Activated effector memory CD4-positive, alpha-beta T cell treated with Interleukin-2 at 50 U/mL for 16 hours (primary cell): ENCODE data around the gene OTUD7B.

Source experiments
- DNase-seq: peaks from one replicate; pipeline ENCODE4 v3.0.0-alpha.2; 2020

OTUD7B gene

DNA sequence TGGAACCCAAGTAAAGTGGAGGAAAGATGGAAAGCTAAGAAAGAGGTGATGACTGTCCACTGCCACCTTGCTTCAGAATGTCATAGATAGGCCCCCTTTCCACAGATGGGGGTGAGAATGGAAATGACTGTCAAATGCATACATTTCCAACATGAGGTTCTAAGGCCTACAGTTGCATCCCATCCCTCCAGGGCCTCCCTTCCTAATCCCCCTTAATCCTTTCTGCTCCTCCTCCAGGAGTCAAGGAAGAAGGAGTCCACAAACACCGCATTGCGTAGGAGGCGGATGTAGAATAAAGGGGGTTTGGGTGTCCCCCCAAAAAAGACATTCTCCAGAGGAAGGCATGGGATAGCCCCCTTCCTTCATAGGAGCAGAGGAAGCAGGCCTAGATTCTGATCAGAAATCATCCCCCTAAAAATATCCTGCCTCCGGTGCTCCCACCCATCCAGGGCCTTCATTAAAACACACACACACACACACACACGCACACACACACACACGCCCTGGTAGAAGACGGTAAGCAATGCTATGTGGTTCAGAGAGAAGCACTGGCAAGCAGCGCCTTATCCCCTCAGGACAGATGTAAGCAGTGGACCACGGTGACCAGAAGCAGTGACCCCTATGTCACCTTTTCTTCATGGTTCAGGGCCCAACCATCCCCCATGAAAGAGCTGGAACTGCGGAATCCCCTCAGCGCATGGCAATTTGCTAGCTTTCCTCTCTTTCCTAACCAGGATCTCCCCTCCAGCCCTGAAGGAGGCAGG, 94.9 kb downstream of the OTUD7B start:
- DNase-seq = no peak

- no peak for DNase-seq
Observed at GRCh38 chr1:149914545-149914944, 96.0 kb downstream of the OTUD7B start.

DNA sequence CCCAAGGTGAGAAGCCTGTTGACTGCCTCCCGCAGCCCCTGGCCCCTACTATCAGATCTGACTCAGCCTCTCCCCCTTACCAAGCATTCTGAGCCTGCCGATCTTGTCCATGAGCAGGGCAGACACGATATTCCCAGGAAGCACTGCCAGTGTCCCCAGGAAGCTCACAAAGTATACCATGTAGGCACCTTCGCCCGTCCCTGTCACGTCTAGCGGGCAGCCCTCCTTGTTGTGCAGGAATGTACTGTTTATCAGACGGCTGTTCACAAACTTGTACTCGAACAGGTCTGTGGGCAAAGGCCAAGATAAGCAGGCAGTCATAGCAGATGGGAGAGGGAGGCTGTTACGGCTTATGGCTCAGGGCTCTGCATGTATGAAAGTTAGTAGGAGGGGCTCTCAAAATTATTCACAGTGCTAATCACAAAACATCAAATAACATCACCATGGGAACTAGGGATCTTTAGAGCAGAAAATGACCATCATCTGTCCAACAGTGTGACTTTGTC, 103.9 kb downstream of the OTUD7B start:
- no peak for DNase-seq

DNA sequence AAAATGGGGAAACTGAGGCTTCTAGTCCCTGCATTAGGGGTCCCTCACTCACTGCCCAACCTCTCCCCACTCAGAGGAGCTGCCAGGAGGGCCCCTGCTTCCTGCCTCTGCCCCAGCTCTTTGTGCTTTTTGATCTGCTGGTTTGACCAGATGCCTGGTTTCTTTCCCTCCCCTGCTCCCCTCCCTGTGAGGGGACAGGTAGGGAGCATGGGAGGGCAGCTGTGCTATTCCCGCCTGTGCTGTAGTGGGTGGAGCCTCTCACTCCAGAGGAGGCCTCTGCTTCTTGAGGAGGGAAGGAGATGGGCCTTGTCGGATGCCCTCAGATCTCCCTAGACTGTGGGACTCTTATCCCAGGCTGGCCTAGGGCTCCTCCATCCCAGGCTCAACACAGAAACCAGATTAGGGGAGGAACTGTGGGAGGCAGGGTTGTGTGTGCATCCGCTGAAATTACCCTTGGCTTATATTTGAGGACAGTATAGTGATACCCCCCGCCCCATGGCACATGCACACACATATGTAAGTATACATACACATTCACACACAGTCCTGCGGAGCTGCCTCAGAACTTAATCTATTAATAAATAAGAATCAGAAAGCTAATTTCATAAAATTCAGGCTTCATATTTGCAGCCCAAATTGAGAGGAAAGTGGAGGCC, 106.6 kb downstream of the OTUD7B start:
- no peak for DNase-seq

- DNase-seq = peak; percentile 71
Observed at GRCh38 chr1:149899460-149900284, 110.9 kb downstream of the OTUD7B start, which contains the start of gene BOLA1. Gene BOLA1, plus strand, starts transcription at chr1:149899568. Its CDS starts 492 bp downstream, at chr1:149900060.

GRCh38 chr1:149896575-149896974, 114.0 kb downstream of the OTUD7B start:
- DNase-seq = no peak

DNA sequence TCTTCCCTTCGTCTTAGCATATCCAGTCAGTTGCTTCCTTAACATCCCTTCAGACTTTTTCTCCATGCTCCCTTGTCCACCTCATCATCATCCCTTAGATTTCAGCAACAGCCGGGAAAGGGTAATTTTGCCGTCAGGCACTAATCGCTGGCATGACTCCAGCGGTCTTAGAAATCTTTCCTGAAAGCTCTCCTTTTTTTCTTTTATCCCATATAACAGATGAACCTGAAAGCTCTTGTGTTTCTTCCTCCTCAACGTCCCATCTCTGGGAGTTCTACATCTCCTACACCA, 121.6 kb downstream of the OTUD7B start:
- no peak for DNase-seq

DNA sequence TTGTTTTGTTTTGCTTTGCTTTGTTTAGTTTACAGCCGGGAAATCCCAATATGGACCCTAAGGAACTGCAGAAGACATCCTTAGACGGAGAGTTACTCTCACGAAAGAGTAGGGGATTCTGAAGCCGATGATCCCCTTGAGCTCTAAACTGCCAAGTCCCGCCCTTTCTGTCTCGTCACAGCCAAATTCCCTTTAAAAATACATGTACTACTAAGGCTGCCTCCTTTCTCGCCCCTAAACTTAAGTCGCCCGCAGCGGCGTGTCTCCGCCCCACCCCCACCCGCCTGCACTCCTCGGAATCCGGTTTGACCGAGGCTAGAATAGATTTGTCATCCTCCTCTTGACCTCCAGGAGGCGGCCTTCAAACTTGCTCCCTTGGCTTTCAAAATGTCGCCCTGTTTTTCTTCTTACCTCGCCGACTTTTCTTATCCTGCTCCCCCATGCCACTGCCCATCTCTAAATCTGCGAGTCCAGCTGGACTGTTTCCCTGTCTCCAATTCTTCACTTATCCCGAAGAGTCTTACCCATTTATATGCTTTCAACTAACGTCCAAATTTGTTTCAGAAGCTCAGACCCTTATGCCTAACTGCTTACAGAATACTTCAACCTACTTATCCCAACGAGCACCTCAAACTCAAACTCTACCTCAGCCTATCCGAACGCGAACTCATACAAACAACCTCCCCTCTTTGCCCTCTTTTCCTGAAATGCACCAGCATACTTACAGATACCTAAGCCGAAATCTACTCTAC, 122.1 kb downstream of the OTUD7B start:
- DNase-seq = peak; percentile 55
